ENCODE results near the gene GCLC.

The GCLC gene

DNA sequence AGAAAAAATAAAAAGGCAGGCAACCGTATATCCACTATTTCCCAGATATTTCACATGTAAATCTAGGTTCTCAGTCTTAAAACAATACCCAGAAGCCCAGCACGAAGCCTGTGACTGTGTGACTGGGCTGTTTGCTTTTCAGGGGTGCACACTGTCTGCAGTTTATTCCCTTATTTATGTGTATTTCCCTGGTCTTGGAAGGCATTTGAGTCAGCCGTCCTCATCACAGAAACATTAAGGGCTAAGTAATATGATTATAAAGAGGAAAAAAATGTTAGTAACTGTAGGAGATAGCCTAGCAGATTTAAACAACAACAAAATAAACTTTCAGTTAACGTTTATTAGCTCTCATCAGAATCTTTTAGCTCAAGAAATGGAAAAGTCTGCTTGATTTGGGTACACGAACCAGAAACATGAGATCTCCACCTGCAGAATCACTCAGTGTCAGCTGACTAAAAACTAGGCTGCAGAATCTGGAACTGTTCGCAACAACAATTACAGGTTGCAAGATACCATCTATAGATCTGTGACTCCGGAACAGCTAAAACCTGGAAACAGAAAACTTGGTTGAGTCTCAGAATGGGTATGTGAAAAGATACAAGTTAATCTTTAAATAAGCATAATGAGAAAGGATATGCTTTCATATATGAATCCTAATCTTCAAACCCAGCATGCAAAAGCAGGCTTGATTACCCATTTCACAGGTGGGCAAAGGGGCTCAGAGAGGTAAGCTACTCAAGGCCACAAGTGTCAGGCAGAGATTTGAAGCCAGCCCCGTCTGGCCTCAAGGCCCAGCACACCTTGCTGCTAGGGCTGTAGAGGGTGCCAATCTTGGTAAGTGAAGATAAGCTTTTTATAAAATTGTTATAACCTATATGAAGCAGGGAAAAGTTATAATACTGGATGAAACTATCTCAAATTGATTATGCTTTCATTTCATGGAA is 21.1 kb downstream of the GCLC start:
- no peak for DNase-seq

DNA sequence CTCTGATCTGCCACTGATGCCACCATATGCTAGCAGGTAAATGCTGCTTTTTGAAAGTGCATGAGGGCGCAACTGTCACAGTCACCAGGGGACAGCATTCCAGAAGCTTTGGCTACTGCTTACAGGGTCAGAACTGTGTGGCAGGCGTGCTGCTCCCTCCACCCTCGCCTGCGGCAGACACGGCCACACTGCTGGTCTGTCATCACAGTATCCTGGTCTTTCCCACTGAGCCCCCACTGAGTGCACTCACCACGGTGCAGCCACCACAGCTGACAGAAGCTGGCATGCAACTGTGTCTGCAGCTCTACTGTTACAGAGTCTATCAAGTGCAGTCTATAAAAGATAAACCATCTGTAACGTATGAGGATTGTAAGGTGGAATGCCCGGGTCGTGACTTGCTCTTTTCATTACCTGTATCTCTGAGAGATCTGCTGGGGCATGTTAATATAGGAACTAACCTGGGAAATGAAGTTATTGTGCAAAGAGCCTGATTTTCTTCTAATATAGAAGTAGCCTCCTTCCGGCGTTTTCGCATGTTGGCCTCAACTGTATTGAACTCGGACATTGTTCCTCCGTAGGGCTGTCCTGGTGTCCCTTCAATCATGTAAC is 24.5 kb downstream of the GCLC start:
- no peak for DNase-seq

DNA sequence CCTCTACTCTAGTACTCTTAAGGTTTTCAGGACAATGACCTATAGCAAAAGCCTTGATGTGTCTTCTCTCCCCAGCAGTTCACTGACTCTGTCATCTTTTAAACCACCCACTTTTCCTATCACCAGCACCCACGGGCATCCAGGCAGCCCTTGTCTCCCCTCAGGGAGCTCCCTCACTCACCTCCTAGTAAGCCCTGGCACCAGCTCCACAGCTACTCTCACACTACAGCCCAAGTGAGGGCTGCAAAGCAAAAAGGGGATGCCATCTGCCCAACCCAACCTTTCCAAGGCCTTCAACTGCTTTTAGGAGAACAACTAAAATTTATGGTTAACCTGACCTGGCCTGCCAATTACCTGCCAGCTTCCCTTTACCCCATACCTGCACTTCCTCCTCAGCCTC is 26.0 kb downstream of the GCLC start:
- no peak for DNase-seq

DNA sequence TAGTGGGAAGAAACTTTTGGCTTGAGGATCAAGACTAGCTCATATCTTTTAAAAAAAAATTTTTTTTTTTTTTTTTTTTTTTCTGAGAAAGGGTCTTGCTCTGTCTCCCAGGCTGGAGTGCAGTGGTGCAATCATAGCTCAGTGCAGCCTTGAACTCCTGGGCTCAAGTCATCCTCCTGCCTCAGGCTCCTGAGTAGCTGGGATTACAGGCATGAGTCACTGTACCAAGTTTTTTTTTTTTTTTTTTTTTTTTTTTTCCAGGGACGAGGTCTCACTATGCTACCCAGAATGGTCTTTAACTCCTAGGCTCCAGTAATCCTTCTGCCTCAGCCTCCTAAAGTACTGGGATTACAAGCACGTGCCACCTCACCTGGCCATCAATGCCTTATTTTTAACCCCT is 27.9 kb downstream of the GCLC start:
- DNase-seq, result no peak

DNA sequence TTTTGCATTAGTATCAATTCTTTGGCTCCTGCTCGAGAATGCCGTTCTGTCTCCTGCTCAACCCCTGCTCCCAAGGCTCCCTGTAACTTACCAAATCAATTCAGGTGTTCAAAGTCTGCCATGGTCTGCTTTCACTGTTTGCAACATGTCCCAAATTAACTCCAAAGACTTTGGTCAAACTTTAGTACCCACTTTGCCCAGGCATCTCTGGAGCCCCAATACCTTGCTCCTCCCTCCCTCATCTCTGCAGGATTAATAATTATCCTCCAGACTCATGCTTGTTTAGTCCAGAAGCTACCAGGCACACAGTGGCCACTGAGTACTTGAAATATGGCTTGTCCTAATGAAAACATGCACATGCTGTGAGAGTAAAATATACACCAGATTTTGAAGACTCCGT is 30.2 kb downstream of the GCLC start:
- DNase-seq, result no peak

DNA sequence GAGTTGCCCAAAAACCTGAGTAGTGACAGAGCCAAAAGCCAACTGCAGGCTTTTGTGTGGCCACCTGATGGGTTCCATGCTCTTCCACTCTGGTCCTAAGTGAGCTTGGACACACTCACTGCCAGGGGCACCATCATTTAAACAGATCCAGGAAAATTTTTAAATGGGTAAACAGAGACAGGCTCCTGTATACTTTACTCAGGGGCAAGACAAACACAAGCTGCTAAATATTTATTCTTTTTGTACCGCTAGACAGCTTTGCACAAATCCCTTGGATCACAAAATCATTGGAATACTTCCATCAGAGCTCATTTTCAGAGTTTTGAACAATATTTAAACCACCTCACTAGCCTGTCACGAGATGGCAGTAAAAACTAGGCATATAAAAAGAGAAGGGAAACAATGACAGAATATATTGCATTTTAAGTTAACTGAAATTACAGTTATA is 31.4 kb downstream of the GCLC start:
- no peak for DNase-seq

DNA sequence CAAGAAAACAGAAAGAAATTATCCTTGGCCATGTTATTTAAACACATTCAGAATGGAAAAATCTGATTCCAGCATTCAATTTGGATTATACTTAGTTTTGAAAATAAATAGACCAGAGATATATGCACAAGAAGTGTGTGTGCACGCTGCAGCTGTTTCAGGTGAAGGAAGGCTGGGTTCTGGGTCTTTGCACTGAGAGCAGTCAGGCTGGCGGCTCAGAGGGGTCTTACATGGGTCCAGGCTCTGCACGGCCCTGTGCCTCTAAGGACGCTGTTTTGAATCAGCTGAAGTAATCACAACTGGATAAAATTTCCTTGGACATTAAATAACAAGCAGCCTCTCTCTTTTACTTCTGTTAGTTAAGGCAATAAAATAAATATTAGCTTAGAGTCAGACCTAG is 31.8 kb downstream of the GCLC start:
- DNase-seq, result no peak

DNA sequence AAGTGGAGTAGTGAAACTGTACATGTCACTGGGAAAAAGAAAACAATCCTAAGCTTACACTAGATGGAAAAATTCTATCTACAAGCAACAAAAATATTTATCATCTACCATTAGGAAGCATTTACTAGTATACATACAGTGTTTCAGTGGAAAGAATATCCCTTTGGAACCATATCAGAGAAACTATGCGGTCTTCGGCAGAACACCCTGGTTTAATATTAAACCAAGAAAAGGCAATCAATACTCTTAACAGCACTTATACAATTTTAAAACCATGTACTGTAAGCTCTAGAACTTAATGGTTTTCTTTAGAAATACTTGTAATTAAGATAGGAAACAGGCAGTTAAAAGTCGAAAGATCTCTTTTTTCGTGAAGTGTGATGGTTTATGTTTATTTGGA is 32.3 kb downstream of the GCLC start:
- DNase-seq, result no peak

DNA sequence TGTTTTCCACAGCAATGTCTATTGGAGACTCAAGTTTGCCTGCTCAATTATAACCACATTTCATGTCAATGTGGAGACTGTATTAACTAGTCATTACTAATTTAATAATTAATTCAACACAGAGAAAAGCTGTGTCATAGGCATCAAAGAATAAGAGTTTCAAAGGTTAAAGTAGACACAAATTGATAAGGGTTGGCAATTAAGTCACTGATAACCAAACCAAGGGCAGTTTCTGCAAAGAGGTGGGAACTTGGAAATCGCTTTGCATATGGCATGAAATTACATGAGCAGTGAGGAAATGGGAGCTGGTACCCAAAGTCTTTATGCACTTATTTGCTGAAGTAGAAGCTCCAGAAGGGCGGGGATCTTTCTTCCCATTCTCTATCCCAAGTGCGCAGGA is 34.2 kb downstream of the GCLC start:
- DNase-seq, result no peak

DNA sequence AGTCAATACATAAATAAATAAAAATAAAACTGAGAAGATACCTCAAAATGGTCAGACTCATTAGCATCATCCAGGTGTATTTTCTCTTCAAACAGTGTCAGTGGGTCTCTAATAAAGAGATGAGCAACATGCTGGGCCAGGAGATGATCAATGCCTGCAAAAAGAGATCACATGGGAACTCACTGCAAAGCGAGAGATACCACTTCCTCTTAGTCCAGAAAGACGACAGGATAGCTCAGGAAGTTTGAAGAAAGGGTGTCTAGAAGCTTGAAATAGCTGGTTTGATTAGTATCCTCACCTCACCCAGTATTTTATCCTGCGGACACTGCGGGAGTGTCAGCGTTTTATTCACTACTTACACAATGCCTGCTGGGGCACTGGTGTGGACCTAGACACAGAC is 38.0 kb downstream of the GCLC start:
- DNase-seq, result no peak

DNA sequence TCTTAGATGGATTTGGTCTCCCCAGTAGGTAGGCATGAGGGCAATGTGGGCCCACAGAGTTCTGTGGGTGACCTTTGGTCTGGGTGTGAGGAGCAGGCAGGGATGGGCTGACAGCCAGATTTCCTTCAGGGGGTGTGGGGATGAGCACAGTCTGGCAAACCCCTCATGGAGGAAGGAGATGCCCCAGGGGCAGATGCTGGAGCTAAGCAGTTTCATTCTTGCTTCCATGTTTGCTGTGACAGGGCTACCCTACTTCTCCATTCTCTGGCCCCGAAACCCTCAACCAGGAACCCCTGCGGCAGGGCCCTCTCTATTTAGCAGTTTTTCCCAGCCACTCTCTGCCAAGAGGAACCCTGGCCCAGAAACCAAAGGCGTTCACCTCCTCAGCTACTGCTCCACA is 40.4 kb downstream of the GCLC start:
- DNase-seq, result no peak

DNA sequence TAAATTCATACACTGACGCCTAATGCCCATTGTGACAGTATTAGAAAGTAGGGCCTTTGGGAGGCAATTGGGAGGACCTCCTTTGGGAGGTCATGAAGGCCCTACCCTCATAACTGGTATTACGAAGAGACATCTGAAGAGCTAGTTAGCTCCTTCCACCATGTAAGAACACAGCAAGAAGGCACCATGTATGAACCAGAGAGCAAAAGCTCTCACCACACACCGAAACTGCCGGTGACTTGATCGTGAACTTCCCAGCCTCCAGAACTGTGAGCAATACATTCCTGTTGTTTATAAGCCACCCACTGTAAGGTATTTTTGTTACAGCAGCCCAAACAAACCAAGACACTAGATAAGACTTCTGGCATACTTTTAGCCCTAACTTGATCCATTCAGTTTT is 41.8 kb downstream of the GCLC start:
- no peak for DNase-seq

DNA sequence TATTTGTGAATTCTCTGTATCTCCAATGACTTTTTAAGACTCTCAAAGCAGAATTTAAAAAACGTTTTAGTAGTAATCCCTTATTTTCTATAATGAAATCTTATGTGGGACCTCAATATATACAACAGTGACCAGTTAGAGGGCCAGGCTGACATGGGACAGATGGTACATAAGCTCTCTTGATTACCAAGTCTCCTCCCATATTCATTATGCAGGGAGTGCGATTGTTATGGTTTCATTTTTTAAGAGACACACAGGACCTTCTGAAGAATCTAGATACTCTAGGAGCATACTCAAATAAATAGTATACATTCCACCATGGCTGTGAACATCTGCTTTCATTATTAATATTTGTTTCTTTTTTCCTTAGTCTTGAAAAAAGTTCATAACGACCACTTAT is 43.5 kb downstream of the GCLC start:
- DNase-seq, result no peak

DNA sequence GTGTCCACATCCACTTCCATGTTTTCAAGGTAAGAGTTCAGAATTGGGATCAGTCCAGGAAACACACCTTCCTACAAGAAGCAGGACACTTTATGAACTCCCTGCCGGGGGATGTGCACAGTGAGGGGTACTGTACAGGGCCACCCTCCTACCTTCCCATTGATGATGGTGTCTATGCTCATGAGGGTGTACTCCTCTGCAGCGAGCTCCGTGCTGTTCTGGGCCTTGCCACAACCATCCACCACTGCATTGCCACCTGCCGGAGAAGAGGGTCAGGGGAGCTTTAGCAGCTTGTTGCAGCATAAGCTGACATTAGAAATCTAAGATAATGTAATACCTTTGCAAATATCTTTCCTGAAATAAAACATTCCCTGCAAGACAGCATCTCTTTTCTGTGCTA is 44.8 kb downstream of the GCLC start:
- no peak for DNase-seq

DNA sequence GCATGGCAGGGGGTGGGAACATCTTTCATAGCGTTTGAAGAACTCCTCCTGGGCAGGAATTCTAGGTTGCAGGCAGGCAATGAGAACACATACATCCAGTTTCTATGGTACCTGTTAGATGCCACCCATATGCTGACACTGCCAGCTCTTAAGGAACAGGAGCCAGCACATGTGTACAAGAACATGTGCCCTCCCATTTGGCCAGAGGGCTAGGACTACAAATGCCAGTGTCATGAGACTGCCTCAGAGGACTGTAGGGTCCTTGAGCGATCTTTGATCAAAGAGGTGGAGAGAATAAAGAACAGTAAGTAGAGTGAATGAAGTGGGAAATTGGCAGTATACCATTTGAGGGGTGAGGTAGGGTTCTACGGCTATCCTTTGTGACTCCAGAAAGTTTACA is 45.8 kb downstream of the GCLC start:
- DNase-seq, result no peak

DNA sequence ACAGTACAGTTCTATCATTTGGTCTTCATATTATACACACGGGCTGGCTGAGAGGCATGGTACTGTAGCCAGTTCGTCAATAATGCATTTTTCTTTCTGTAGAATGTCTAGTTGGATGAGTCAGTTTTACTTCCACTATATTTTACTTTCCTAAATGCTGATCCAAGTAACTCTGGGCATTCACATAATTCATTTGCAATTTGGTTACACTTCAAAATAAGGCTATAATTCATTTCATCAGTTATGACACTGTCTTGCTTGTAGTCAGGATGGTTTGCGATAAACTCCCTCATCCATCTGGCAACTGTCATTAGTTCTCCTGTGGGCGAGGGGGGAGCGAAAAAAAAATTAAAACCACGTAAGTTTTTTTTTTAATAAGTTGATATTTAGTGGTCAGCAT is 46.3 kb downstream of the GCLC start:
- DNase-seq, result no peak

DNA sequence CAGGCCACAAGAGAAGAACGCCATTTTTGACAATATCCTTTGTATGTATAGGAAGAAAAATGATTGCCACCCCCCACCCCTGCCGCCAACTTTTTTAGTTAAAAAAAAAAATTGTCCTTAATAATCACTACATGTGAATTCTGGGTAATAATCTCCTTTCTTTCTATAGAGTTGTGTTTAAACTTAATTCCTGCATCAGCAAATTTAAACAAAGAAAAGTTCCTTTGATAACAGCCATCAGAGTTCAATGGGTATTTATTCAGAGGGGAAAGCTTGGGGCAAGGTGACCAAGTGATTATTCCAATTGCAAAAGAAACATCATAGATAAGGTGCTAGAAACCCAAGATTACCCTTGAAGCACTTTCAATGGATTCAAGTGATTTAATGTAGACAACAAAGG is 47.0 kb downstream of the GCLC start:
- DNase-seq, result no peak

DNA sequence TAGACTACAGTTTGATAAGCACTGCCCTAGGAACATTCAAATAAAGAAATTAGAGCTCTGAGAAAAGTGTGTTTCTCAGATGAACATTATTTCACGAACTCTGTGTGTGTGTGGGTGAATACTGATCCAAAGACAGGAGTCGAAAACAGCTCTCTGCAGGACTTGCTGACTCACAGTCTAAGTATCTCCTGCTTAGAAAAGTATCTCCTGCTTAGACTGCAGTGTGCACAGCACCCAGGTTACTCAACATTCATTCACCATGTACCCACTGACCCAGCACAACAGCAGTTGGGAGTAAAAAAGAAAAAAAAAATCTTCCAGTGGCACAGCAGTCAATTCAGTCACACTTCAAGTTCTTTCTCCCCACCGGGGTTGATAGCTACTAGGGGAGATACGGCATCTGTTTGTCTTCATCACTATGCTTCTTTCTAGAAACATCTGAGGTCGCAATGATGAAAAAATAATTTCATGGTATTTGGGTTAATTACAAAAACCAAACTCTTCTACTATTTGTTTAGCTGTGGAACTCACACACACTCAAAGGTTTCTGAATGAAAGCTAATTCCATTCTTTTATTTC is 48.0 kb downstream of the GCLC start:
- DNase-seq, result no peak

DNA sequence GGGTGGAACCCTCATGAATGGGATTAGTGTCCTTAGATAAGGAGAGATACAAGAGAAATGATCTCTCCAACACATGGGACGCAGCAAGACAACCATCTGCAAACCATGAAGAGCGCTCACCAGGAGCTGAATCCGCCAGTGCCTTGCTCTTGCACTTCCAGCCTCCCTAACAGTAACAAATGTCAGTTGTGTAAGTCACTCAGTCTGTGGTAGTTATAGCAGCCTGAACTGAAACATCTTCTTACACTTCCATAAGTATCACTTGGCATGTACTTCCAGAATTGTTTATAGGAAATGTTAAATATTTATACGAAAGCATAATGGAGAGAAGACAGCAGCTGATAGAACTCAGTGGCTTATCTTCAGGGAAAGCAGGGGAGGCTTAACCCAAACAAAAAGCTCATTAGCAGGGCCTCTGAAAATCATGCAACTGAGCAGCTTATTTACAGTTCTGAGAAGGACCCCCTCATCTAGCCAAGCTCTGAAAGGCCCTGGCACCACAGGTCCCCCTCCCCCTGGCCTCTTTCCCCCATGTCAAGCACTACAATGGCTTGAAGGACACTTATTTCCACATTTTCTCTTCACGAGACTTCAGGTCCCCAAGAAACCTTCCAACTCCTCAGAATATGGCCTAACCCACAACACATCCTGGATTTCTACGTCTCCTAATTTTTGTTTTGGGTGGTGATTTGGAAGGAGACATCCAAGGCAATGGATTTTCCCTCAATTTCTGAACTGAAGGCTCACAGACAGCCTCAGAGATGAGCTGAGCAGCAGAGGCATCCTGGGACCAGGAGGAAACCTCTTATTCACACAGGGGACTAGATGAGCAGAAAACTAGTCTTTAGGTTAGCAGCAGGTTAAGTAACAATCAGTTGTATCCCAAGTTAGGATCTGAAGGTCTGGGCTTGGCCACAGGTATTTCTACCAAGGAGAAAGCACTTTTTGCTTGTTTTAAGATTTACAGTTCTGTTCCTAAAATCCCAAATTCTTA is 49.1 kb downstream of the GCLC start:
- DNase-seq, result no peak

DNA sequence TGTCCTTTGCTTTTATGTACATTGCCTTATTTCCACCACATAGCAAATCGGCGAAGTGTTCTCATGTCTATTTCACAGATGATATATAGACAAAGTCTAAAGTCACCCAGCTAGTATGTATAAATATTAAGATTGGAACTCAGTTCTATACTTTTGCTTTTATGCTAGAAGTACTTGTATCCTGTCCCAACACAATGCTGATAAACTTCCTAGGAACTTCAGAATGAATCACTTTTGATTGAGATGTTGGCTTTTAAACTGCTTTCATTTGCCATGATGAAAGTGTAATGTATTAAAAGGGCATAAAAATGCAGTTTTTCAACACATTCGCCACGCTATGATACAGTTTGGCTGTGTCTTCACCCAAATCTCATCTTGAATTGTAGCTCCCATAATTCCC is 50.8 kb downstream of the GCLC start:
- no peak for DNase-seq

DNA sequence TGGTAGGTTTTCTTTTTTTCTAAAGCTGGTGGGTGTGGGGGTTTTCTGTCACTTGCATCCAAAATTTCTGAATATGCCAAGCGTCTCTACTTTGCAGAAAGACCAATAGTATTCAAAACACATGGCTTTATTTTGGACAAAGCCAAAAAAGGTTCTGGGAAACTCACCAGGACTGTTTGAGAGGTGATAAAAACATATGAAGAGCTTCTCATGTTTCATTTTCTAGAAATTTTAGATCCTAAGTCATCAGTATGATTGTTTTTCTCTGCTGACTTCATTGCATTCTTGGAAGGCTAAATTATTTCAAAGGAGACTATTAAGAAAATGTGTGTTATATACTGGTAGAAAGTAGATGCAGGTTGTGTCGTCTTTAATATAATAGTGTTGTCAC is 51.3 kb downstream of the GCLC start:
- no peak for DNase-seq

DNA sequence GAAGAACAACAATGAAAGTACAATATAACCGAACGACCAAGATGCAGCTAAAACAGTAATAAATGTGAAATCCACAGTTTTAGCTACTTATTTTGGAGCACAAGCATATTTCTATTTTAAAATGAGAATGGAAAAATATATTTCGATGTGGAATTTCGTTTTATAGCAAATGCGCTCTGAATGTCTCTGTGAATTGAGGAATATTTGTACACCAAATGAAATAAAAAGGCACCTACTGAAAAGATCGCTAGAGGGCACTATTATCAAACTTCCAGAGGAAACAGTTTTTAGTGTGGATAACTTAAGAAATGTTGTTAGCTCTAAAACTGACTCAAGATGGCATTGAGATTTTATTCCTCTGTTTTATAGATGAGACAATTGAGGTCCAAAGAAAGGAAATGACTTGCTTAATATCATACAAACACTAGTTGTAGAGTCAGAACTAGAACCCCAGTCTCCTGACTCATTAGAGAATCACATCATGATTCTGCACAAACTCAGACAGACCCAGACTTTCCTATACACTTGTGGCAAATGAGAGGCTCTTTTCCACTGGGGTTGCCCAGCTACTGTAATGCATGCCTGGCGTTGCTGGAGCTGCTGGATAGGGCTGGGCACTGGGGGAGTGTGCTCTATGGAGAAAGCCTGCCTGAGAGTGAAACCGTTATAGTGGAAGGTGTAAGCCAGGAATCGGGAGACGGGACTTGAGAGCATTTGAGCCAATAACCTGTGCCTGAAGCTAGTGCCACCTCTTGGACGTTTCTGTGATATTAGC is 51.9 kb downstream of the GCLC start:
- peak; percentile 83 for DNase-seq
